LNCAP (cell line): Measurements from ENCODE around the gene ONECUT1.

Source experiments
- CTCF ChIP-seq: fragments of 450-650 bp; IDR thresholded peaks from 2 replicates; pipeline ENCODE4 v1.5.1; 2017; ENCODE audit warnings: mild to moderate bottlenecking

Gene ONECUT1

GRCh38 chr15:52710050-52710707 is 80.0 kb downstream of the ONECUT1 start:
- no peak for TF ChIP-seq CTCF

GRCh38 chr15:52709187-52709981 is 80.8 kb downstream of the ONECUT1 start:
- TF ChIP-seq CTCF, result no peak
